Trophoblast cell (in vitro differentiated cells and primary cell): Measurements from ENCODE around the gene KCTD11.
A peak's percentile ranks its signal among the peaks of the same experiment; 100 is the strongest.

Experiments used
- DNase-seq, 2 donors: peaks; one replicate each; pipeline ENCODE4 v3.0.0-alpha.2; 2016
- H2AFZ ChIP-seq: 2 replicates; pipeline ENCODE4 v1.6.1; 2013; ENCODE audit warnings: low read length, moderate library complexity, mild to moderate bottlenecking; ENCODE audit not compliant: insufficient read depth, poor library complexity
- H2AK5ac ChIP-seq: 2 replicates; pipeline ENCODE4 v1.6.1; 2013; ENCODE audit warnings: mild to moderate bottlenecking, low read length
- H2BK120ac ChIP-seq: 2 replicates; pipeline ENCODE4 v1.6.1; 2013; ENCODE audit warnings: low read length, mild to moderate bottlenecking, moderate library complexity; ENCODE audit not compliant: insufficient read depth, poor library complexity
- H2BK12ac ChIP-seq: 2 replicates; pipeline ENCODE4 v1.6.1; 2013; ENCODE audit warnings: mild to moderate bottlenecking, low read length, moderate library complexity
- H2BK5ac ChIP-seq: 2 replicates; pipeline ENCODE4 v1.6.1; 2013; ENCODE audit warnings: low read length, low read depth, moderate library complexity, mild to moderate bottlenecking; ENCODE audit not compliant: poor library complexity
- H3K14ac ChIP-seq: 2 replicates; pipeline ENCODE4 v1.6.1; 2013; ENCODE audit warnings: mild to moderate bottlenecking, low read length
- H3K18ac ChIP-seq: 2 replicates; pipeline ENCODE4 v1.6.1; 2013; ENCODE audit warnings: mild to moderate bottlenecking, low read length
- H3K23ac ChIP-seq: 2 replicates; pipeline ENCODE4 v1.6.1; 2013; ENCODE audit warnings: low read length
- H3K27ac ChIP-seq: 2 replicates; pipeline ENCODE4 v1.5.1; 2013; ENCODE audit warnings: low read depth, mild to moderate bottlenecking, inconsistent platforms, low read length, moderate library complexity
- H3K27me3 ChIP-seq: 2 replicates; pipeline ENCODE4 v1.6.1; 2013; ENCODE audit warnings: inconsistent platforms, mild to moderate bottlenecking, low read length, moderate library complexity; ENCODE audit not compliant: insufficient read depth
- H3K36me3 ChIP-seq, 2 experiments: 1 replicate in 1 of 2; 2 replicates in 1 of 2; pipeline ENCODE4 v1.6.1; 2013; ENCODE audit warnings: low read length in 2 of 2, mild to moderate bottlenecking in 2 of 2, moderate library complexity in 1 of 2; ENCODE audit not compliant: insufficient read depth in 2 of 2, control insufficient read depth in 1 of 2
- H3K4ac ChIP-seq: 2 replicates; pipeline ENCODE4 v1.6.1; 2013; ENCODE audit warnings: low read depth, mild to moderate bottlenecking, low read length, moderate library complexity
- H3K4me1 ChIP-seq, 2 experiments: 1 replicate in 1 of 2; 2 replicates in 1 of 2; pipeline ENCODE4 v1.6.1; 2013; ENCODE audit warnings: low read length in 2 of 2, mild to moderate bottlenecking in 2 of 2, moderate library complexity in 1 of 2; ENCODE audit not compliant: insufficient read depth in 2 of 2, control insufficient read depth in 1 of 2
- H3K4me2 ChIP-seq: 2 replicates; pipeline ENCODE4 v1.6.1; 2013; ENCODE audit warnings: inconsistent platforms, mild to moderate bottlenecking, low read length, moderate library complexity
- H3K4me3 ChIP-seq: 2 replicates; pipeline ENCODE4 v1.5.1; 2013; ENCODE audit warnings: mild to moderate bottlenecking, low read depth, low read length, inconsistent platforms
- H3K79me1 ChIP-seq: one replicate; pipeline ENCODE4 v1.6.1; 2013; ENCODE audit warnings: low read length
- H3K79me2 ChIP-seq: 2 replicates; pipeline ENCODE4 v1.6.1; 2013; ENCODE audit warnings: low read length, mild to moderate bottlenecking; ENCODE audit not compliant: control insufficient read depth, insufficient read depth, poor library complexity
- H3K9ac ChIP-seq: 2 replicates; pipeline ENCODE4 v1.6.1; 2013; ENCODE audit warnings: mild to moderate bottlenecking, low read length
- H3K9me3 ChIP-seq: 2 replicates; pipeline ENCODE4 v1.6.1; 2013; ENCODE audit warnings: low read depth, mild to moderate bottlenecking, control low read depth, inconsistent platforms, low read length; ENCODE audit not compliant: insufficient read depth
- H4K12ac ChIP-seq: 2 replicates; pipeline ENCODE4 v1.6.1; 2013; ENCODE audit warnings: low read depth, mild to moderate bottlenecking, low read length, moderate library complexity
- H4K8ac ChIP-seq: 2 replicates; pipeline ENCODE4 v1.6.1; 2013; ENCODE audit warnings: low read depth, mild to moderate bottlenecking, low read length, moderate library complexity
- H4K91ac ChIP-seq: one replicate; pipeline ENCODE4 v1.6.1; 2013; ENCODE audit warnings: low read depth, mild to moderate bottlenecking, low read length, moderate library complexity
- WGBS: extraction: QIAGEN DNeasy Blood & Tissue Kit; methylation state at CpG from one replicate; pipeline ENCODE4 v1.1.7; 2013; ENCODE audit warnings: missing lambda C conversion rate; ENCODE audit not compliant: insufficient read length, insufficient coverage; ENCODE audit errors: extremely low coverage; 5-methylcytosine and 5-hydroxymethylcytosine counted together

KCTD11 gene

GRCh38 chr17:7307686-7308624 is 44.0 kb upstream of the KCTD11 start:
- H3K4me3 ChIP-seq: peak overlapping the region; percentile 99
- no CpG with 5 or more reads among the region's 104 CpGs for WGBS
- no peak overlapping the region for H2BK12ac ChIP-seq

GRCh38 chr17:7308625-7309433 is 43.1 kb upstream of the KCTD11 start:
- H3K79me1 ChIP-seq: peaks cover 16% of the 10 kb centered on the region
- DNase-seq: peak; percentile 72 to 82
- peak overlapping the region; percentile 99 for H3K9ac ChIP-seq
- H3K18ac ChIP-seq: peak overlapping the region; percentile 98
- H3K9me3 ChIP-seq: no peaks in the 10 kb centered on the region
- peak overlapping the region; percentile 96 for H2AK5ac ChIP-seq
- H3K4me2 ChIP-seq: peak overlapping the region; percentile 97
- H3K4me3 ChIP-seq: peak overlapping the region; percentile 99
- WGBS: no CpG with 5 or more reads among the region's 14 CpGs
- peaks cover 22% of the 10 kb centered on the region for H3K79me2 ChIP-seq
- H3K27me3 ChIP-seq: no peaks in the 10 kb centered on the region
- H3K14ac ChIP-seq: peak overlapping the region; percentile 97
- peak overlapping the region; percentile 96 for H4K8ac ChIP-seq
- no peak overlapping the region for H3K23ac ChIP-seq
- H2BK120ac ChIP-seq: peak overlapping the region; percentile 82
- H4K12ac ChIP-seq: peak overlapping the region; percentile 69
- peak overlapping the region; percentile 90 for H3K27ac ChIP-seq
- no peak overlapping the region for H2BK12ac ChIP-seq
- H2BK5ac ChIP-seq: peak overlapping the region; percentile 95
- no peak overlapping the region for H2AFZ ChIP-seq
- H3K4ac ChIP-seq: peak overlapping the region; percentile 80
- H3K4me1 ChIP-seq: peaks cover 4 to 5% of the 10 kb centered on the region in 2 experiments
- peaks cover 33 to 41% of the 10 kb centered on the region in 2 experiments for H3K36me3 ChIP-seq
- peak overlapping the region; percentile 94 for H4K91ac ChIP-seq

More at GRCh38 chr17:7307686-7308624, 44.0 kb upstream of the KCTD11 start:
- H3K27me3 ChIP-seq: no peaks in the 10 kb centered on the region
- DNase-seq: peak in 1 of 2 donors; percentile 33
- H3K14ac ChIP-seq: peak overlapping the region; percentile 97
- peak overlapping the region; percentile 98 for H3K18ac ChIP-seq
- peak overlapping the region; percentile 90 for H3K27ac ChIP-seq
- peak overlapping the region; percentile 94 for H4K91ac ChIP-seq
- H3K4me1 ChIP-seq: peaks cover 4% of the 10 kb centered on the region in 2 experiments
- H4K8ac ChIP-seq: peak overlapping the region; percentile 96
- no peaks in the 10 kb centered on the region for H3K9me3 ChIP-seq
- H3K79me2 ChIP-seq: peaks cover 22% of the 10 kb centered on the region
- peak overlapping the region; percentile 82 for H2BK120ac ChIP-seq
- H3K36me3 ChIP-seq: peaks cover 26 to 32% of the 10 kb centered on the region in 2 experiments
- no peak overlapping the region for H3K23ac ChIP-seq
- peak overlapping the region; percentile 98 for H2AK5ac ChIP-seq
- peak overlapping the region; percentile 88 for H4K12ac ChIP-seq
- H3K9ac ChIP-seq: peak overlapping the region; percentile 99
- H3K4me2 ChIP-seq: peak overlapping the region; percentile 97
- peak overlapping the region; percentile 80 for H3K4ac ChIP-seq
- H2BK5ac ChIP-seq: peak overlapping the region; percentile 95
- H3K79me1 ChIP-seq: peaks cover 16% of the 10 kb centered on the region
- peak overlapping the region; percentile 89 for H2AFZ ChIP-seq

GRCh38 chr17:7309628-7310027 is 42.3 kb upstream of the KCTD11 start:
- Histone ChIP-seq H2BK12ac (no peak overlapping the region), H3K79me1 (peaks cover 16% of the 10 kb centered on the region), H2AFZ (no peak overlapping the region), H3K23ac (no peak overlapping the region), H4K12ac (no peak overlapping the region), H2AK5ac (no peak overlapping the region), H3K14ac (no peak overlapping the region), H3K27me3 (no peaks in the 10 kb centered on the region), H4K8ac (no peak overlapping the region), H4K91ac (no peak overlapping the region), H3K18ac (no peak overlapping the region), H3K79me2 (peaks cover 22% of the 10 kb centered on the region), H2BK5ac (no peak overlapping the region), H3K36me3 (peaks cover 35 to 44% of the 10 kb centered on the region in 2 experiments), H3K9me3 (no peaks in the 10 kb centered on the region), H3K4me3 (no peak overlapping the region), H3K4me1 (peaks cover 4 to 6% of the 10 kb centered on the region in 2 experiments), H2BK120ac (no peak overlapping the region), H3K4me2 (no peak overlapping the region), H3K4ac (peak overlapping the region; percentile 82), H3K9ac (no peak overlapping the region), H3K27ac (no peak overlapping the region)
- no peak for DNase-seq
- WGBS: no CpG with 5 or more reads among the region's 12 CpGs

GRCh38 chr17:7311110-7311705 is 40.8 kb upstream of the KCTD11 start:
- H3K27me3 ChIP-seq: no peaks in the 10 kb centered on the region
- H4K8ac ChIP-seq: no peak overlapping the region
- no peak overlapping the region for H4K91ac ChIP-seq
- H3K4me1 ChIP-seq: peaks cover 8 to 9% of the 10 kb centered on the region in 2 experiments
- 100% methylated on average over 1 of the region's 7 CpGs for WGBS
- H3K23ac ChIP-seq: no peak overlapping the region
- H3K79me2 ChIP-seq: peaks cover 24% of the 10 kb centered on the region
- no peak overlapping the region for H3K4ac ChIP-seq
- H3K4me3 ChIP-seq: no peak overlapping the region
- no peak overlapping the region for H2BK120ac ChIP-seq
- no peak overlapping the region for H2AK5ac ChIP-seq
- H3K79me1 ChIP-seq: peaks cover 18% of the 10 kb centered on the region
- H2BK12ac ChIP-seq: no peak overlapping the region
- H3K9me3 ChIP-seq: no peaks in the 10 kb centered on the region
- H3K36me3 ChIP-seq: peaks cover 40 to 50% of the 10 kb centered on the region in 2 experiments
- H3K4me2 ChIP-seq: no peak overlapping the region
- DNase-seq: no peak
- no peak overlapping the region for H2BK5ac ChIP-seq
- H2AFZ ChIP-seq: no peak overlapping the region
- H3K18ac ChIP-seq: no peak overlapping the region
- H3K14ac ChIP-seq: no peak overlapping the region
- no peak overlapping the region for H3K9ac ChIP-seq
- H4K12ac ChIP-seq: no peak overlapping the region
- H3K27ac ChIP-seq: no peak overlapping the region
